GM11168 (cell line): ENCODE measurements around the gene PDPR.
"Not testable (repeated sequence)": the region's sequence is repeated elsewhere in the genome, so short reads cannot be mapped to it uniquely, and the experiment has no call there.

Source experiments
- in situ Hi-C: fragments of 300-500 bp; cut with MboI; formaldehyde crosslinking; loops from one replicate; pipeline ENCODE4 v1.12.0; 2022; ENCODE audit warnings: low sequenced_read_pairs; ENCODE audit not compliant: unreplicated experiment

The PDPR gene

DNA sequence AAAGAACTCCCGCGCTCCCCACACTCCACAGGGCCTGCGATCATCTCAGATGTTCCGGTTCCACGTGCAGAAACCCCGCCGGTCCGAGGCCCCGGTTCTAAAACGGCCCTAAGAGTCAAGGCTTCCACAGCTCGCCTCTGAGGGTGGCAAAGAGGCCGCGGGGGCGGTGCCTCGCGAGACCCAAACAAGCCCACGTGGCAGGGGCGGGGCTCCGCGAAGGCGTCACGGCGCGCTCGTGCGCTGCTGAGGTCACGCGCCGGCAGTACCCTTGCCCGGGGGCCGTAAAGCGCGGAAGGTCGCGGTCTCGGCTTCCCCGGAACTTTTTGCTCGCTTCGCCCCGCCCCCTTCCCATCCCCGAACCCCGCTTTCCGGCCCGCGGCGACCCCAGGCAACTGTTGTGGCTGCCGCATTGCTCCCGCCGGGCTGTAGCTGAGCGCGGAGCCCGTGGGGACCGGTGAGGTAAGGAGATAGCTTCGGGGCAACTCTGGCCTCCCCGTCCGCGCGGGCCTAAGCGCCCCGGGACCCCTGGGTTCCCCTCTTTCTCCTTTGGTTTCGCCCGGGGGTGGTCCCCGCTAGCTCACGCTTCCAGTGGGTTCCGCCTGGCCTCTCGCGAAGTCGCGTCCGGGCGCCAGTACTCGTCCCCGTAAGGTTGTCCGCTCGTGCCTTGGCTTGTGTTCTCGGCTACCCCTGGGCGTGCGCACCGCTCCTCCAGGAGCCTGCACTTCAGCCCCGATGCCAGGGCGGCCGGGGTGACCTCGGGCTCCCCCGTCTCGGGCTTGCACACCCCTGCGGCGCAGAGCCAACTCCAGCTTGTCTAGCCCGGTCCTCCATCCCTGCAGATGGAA, at the start of gene PDPR:
PDPR (plus strand) TSS at position 351 of the 845 bp plus-strand sequence. CDS start 6,161 bp downstream, outside the sequence.
- in situ Hi-C loops: not testable (repeated sequence)

DNA sequence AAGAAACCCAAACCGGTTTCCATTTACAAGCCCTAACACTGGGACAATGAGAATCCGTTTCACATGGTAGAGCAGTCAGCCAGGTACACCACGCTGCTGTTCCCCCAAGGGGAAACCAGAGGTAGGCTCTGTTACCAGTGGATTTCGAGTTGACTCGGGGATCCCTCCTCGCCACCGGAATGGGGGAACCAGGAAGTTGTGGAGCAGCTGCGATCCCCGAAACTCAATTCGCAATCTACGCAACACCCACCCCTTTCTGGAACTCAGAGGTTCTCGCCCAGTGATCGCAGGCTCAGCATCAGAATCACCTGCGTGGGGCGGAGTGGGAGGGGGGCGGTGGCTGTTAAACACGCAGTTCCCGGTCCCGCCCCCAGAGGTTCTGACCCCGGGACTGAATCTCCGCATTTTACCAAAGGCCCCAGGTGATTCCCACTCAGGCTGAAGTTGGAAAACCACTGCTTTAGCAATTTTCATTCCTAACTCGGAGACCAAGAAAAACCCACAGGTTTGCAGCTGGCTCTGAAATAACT, 49.2 kb upstream of the PDPR start:
- in situ Hi-C loops: not testable (repeated sequence)

DNA sequence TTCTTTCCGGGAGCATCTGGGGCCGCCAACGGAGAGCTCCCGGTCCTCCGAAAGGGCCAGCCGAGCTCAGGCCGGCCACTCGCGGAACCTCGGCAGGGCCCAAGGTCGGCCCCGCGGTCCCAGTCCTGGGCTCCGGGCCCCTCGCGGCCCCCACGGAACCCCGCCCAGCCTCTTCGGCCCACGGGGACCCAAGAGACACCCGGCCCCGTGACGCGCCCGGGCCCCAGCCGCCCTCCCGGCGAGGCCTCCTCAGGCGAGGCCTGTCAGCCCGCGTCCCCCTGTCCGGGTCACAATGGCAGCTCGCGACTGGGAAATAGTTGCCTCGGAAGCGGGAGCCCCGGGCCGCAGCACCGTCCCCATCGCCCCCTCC, 48.8 kb upstream of the PDPR start:
- in situ Hi-C loops: not testable (repeated sequence)

DNA sequence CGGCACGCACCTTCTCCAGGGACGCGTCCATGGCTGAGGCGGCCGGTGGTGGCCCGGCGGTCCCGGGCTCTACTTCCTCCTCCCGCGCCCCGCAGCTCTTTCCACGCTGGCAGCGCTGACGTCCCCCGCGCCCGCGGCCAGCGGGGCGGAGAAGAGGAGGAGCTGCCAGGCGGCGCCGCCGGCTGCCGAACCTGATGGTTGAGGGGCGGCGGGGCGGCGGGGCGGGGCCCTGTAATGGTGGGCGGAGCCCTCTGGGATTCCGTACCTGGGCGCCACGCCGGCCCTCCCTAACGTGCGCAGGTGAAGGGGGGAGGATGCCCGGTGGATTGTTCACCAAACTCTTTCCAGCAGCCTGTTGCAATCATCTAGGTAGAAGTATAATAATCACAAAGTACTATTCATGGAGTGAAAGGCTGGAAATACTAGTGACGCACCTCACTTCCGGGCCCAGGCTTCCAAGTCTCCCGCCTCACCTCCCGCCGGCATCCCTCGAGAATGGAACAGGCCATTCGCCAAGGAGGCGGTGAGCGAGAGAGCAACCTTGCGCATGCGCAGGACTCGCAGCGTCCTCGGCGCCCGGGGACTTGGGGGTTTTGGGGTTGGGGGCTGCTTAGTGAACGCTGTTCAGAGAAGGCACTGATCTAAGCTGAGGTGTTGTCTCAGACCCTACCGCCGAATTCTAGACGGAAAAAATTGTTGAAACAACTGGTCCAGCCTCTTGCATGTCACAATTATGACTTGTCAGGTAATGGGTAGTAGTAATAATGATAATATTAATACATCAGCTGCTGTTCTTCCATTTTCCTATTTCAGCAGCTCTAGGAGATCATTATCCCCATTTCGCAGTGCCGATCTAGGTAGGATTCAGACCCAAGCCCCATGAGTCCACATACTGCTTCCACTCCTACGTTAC, 48.1 kb upstream of the PDPR start:
- in situ Hi-C loops: not testable (repeated sequence)

DNA sequence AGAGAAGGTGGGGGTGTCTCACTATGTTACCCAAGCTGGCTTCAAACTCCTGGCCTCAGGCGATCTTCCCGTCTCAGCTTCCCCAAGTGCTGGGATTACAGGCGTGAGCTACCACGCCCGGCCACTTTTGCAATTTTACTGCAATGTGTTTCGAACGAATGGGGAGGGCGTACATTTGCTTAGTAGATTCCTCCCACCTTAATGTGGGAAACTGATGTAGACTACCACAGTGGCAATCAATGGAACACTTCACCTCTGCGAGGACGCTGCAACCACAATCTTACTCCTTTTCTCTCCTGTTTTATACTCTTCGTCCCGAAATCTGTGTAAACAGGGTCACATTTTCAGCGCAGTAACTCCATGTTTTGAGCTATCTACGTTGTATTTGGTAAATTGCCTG, 47.4 kb upstream of the PDPR start:
- in situ Hi-C loops: not testable (repeated sequence)

DNA sequence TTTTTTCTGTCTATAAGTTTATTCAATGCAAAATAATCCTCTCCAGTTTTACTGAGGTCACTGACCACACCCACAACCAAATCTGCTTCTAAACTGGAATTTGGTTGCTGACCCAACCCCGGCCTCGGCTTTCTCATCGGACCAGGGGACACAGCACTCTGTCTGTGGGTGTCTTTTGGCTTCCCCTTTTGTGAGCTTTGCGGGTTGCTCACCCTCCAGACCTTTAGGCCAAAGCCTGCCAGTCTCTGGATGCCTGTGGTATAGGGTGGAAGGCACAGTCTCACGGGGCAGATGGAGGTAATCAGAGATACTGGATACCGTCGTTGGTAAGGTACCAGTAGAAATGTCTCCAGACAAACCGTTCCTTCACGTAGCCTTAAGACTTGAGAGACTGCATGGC, 35.1 kb upstream of the PDPR start:
- in situ Hi-C loops: not testable (repeated sequence)

DNA sequence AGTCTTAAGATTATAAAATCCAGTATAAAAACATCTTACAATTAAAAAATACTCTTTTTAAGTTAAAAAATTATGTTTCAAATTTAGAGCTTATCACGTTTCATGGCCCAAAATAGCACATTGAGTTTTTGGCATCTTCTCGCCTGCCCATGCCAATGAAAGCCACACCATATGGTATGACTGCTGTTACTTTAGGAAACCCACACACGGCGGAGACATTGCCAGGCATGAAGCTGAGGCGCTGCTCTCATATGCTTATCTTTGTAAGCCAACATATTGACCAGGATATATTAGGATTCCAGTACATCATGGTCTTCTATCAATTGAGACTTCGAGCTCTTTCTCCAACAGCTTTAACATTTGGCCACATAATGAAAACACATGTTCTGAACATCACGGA, 32.9 kb upstream of the PDPR start:
- in situ Hi-C loops: not testable (repeated sequence)

DNA sequence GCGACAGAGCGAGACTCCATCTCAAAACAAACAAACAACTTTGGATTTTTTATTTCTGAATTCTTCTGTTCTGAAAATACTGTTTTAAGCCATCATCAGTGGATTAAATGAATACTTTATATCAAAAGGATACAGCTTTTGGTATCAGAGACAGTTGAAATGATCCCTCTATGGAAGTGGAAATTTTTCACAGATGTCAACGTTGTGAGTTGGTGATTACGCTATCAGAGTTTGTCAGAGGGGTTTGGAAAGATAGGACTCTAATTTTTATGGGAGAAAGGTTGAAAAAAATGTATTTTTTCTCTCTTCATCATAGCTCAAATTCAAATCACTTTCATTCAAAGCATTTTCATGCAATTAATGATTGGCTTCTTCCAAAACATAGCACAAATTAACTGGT, 30.2 kb upstream of the PDPR start:
- in situ Hi-C loops: not testable (repeated sequence)

DNA sequence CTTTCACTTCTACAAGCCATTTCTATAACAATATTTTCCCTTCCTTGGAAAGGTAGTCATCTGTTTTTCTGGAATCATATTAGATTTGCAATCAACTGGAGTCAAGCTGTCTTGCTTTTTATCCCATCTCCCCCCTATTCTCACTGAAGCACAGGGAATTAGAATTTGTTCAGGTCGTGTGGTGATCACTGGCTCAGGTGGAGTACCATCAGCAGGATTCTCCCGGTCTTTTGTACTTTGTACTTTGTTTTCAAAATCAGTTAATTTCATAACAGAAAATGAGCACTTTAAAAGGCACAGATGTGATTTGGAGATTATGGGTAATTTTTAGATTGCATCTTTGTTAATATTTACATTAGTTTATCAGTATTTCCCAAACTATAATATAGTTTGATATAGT, 26.0 kb upstream of the PDPR start:
- in situ Hi-C loops: not testable (repeated sequence)

DNA sequence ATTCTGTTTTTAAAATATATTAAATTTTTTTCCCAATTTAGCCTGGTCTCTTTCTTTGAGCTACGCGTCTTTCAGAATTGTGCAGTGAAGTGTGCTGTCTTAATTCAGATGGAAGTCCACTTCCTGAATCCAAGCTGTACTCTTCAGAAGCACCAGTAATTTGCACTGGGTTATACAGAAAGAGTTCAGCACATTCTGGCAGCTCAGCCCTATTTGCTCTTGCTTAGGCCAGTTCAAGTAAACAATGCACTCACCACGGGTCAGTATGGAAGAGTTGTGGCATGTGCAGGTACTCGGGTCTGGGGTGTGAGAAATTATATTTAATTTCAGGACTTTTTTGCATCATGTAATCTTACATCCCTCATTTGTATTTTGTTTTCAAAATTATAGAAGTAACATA, 25.3 kb upstream of the PDPR start:
- in situ Hi-C loops: not testable (repeated sequence)

DNA sequence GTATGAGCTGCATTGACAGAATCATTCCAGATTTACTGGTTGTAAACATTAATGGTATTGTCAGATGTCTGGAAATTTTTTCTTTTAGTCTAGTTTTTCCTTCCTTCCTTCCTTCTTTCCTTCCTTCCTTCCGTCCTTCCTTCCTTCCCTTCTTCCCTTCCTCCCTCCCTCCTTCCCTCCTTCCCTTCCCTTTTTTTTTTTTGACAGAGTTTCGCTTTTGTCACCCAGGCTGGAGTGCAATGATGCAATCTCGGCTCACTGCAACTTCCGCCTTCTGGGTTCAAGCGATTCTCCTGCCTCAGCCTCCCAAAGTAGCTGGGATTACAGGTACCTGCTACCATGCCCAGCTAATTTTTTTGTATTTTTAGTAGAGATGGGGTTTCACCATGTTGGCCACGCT, 24.8 kb upstream of the PDPR start:
- in situ Hi-C loops: not testable (repeated sequence)

DNA sequence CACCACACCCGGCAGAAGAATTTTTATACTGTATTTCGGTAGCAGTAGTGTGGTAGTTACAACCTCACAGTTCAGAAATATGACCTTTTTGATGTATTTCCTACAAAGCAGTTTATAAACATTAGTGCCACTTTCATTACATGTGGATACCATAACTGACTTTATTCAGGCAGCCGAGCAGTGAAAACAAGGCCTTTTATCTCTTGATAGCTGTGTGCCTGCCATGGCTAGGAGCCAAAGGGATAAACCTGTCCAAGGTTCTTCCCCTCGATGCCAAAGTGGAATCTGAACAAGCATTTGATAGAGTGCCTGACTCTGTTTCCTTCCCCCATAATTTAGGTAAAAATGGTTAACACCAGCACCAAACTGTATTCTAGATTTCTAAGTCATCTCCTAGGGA, 23.0 kb upstream of the PDPR start:
- in situ Hi-C loops: not testable (repeated sequence)

DNA sequence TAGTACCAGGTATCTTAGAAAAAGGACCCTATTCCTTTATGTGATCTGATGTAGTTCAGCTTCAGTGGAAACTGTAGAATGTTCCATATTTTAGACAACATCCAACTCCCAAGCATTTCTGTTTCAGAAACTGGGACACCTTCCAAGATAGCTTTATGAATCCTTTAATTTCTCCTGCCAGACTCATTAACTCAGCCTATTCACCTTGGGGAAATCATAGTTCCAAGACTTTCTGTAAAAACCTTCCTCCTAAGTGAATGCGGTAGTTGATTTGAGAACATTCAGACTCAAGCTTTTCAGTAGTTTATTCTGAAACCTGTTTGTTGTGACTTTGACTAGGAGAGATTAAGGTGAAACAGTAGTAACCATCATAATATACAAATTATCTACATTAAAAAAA, 20.0 kb upstream of the PDPR start:
- in situ Hi-C loops: not testable (repeated sequence)

DNA sequence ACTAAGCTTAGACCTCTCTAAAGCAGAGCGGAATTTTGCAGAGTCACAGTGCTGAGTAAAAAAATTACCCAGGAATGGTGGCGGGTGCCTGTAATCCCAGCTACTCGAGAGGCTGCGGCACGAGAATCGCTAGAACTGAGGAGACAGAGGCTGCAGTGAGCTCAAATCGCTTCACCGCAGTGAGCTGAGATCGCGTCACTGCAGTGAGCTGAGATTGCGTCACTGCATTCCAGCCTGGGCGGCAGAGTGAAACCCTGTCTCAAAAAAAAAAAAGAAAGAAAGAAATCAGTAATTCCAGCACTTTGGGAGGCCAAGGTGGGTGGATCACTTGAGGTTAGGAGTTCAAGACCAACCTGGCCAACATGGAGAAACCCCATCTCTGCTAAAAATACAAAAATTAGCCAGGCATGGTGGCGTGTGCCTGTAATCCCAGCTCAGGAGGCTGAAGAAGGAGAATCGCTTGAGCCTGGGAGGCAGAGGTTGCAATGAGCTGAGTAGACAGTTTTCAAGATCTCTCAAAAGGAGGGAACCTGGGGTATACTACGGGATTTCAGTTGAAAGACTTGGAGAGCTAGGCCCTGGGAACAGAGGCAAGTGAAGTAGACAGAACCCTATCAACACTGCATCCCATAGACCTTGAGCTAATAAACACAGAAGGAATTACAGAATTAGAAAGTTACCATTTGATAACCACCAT, 4.4 kb upstream of the PDPR start:
- in situ Hi-C loops: not testable (repeated sequence)

DNA sequence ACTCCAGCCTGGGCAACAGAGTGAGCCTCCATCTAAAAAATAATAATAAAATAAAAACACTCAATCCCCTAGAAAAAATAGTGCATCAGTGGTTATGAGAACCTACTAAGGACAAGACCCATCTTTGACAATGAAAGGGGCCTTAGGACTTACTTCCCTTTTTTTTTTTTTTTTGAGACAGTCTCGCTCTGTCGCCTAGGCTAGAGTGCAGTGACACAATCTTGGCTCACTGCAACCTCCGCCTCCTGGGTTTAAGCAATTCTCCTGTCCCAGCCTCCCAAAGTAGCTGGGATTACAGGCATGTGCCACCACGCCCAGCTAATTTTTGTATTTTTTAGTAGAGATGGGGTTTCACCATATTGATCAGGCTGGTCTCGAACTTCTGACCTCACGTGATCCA, 2.0 kb upstream of the PDPR start:
- in situ Hi-C loops: not testable (repeated sequence)

DNA sequence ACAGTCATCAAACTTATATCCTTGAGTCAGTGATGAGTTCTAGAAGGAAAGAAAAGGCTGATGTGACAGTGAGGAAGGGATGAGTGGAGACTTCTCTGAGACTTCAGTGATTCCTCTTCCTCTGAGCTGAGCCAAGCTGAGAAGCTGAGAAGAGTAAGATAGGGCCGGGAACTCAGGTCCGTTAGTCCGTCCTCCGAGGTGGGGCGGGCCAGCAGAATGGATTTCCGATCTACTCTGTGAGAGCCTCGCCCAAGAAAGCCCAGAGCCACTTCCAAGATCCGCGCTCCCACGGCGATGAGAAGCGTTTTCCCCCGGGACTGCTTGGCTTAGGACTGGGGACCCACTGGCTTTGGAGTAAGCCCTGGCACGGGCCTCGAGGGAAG, 542 bp upstream of the PDPR start:
- in situ Hi-C loops: not testable (repeated sequence)

DNA sequence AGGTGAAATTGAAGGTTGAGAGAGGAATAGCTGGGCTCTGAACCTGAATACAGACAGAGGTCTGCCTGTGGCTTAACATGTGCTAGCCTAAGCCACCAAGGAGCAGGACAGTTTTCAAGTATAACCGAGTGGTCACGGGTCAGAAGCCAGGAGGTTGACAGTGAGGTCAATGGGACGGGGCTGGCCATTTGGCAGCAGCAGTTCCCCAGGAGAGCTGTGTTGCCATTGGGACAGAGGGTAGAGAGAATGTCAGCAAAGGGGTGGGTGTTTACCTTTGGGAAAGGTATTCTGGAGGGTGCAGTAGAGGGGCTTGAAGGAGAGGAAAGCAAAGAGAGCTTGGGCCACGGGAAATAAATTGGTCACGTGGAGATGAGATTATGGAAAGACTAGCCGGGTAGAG, 4.2 kb downstream of the PDPR start:
- in situ Hi-C loops: not testable (repeated sequence)

DNA sequence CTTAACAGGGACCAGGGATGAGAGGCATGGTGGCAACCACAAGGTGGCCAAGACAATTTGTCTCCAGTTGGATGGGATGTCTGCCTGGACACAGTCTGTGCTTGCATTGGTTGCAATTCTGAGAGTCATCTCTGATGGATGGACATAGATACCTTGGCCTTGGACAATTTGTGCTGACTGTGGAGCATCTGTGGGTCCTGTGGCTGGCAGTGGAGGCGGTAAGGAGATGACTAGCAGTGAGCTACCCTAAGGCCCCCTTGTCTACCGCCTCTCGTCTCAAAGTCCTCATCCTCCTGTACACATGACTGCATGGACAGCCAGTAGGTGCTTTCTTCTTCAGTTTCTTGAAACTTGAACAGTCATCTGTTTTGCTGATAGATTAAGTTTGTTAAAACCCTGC, 4.6 kb downstream of the PDPR start:
- in situ Hi-C loops: not testable (repeated sequence)

DNA sequence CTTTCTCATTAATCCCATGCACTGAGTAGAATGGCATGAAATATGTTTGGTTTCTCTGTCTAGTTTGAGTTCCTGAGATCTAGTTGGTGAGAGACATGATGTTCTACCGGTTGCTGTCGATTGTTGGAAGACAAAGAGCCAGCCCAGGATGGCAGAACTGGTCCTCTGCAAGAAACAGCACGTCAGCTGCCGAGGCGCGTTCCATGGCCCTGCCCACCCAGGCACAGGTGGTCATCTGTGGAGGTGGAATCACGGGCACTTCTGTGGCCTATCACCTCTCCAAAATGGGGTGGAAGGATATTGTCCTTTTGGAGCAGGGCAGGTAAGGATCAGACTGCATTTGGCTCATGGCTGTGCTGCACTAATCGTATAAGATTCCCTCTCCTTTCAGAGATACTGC, 6.3 kb downstream of the PDPR start:
- in situ Hi-C loops: not testable (repeated sequence)

DNA sequence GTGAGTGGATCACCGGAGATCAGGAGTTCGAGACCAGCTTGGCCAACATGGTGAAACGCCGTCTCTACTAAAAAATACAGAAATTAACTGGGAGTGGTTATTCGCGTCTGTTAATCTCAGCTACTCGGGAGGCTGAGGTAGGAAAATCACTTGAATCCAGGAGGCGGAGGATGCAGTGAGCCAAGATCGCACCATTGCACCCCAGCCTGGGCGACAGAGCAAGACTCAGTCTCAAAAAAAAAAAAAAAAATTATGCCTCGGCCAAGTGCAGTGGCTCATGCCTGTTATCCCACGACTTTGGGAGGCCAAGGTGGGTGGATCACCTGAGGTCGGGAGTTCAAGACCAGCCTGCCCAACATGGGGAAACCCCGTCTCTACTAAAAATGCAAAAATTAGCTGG, 9.7 kb downstream of the PDPR start:
- in situ Hi-C loops: not testable (repeated sequence)
